Stimulated activated CD8-positive, alpha-beta memory T cell treated with anti-CD3 and anti-CD28 coated beads, Interleukin-2, amount 100 ng/mL, for 48 hours (primary cell): ENCODE data around the gene TAB2.
"Not testable (repeated sequence)": the region's sequence is repeated elsewhere in the genome, so short reads cannot be mapped to it uniquely, and the experiment has no call there.

ENCODE experiments used
- DNase-seq, 2 donors: peaks; one replicate each; pipeline ENCODE4 v3.0.0-alpha.2; 2020; ENCODE audit warnings: low read depth in 2 of 2

TAB2 gene

GRCh38 chr6:149443411-149444181 lies 126.1 kb downstream of the TAB2 start:
- DNase-seq = no peak

DNA sequence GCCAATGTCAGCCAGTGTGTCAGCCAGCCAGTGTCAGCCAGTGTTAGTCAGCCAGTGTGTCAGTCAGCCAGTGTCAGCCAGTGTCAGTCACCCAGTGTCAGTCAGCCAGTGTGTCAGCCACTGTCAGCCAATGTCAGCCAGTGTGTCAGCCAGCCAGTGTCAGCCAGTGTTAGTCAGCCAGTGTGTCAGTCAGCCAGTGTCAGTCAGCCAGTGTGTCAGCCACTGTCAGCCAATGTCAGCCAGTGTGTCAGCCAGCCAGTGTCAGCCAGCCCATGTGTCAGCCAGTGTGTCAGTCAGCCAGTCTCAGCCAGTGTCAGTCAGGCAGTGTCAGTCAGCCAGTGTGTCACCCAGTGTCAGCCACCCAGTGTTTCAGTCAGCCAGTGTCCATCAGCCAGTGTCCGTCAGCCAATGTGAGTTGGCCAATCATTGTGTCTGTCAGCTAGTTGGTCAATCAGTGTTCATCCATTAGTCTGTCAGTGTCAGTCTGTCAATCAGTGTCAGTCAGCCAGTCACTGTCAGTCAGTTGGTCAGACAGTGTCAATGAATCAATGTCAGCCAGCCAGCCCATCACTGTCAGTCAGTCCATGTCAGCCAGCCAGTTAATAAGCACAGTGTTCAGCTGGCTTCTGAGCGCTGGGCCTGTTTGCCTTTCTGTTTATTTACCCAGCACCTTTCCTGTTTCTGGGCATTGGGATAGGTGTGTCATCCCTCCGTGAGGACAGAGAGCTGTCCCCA lies 127.0 kb downstream of the TAB2 start:
- DNase-seq = not testable (repeated sequence)

DNA sequence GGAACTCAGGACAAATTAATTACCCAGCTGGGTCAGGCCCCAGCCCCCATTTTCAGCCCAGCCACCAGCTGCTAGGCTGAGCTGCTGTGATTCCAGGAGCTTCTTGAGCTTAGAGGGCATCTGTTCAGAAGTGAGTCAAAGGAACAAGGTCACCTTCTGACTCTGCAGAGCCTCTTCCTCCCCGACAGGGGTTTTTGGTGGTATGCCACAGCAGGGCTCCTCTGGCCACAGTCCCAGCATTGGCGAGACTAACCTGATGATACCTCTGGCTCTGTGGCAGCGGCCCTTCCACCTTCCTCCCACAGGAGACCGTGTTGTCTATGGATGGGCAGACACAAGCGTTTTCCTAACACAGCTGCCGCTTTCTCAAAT lies 127.6 kb downstream of the TAB2 start:
- DNase-seq = no peak

DNA sequence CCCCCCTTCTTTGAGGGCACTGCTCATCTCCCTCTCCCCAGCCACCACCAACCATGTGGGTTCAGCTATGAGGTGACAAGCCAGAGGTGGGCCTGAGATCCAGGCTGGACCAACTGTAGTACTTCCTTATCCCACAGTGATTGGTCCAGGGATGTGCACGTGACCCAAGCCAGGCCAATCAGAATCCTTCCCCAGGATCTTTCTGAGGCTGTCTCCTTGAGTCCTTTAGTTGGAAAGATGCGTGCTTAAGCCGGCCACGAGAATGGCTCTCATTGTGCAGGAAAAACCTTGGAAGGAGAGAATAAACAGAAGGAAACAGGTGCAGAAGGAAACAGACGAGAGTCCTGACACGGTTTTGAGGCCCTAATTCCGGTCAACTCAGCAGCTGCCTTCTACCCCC lies 128.1 kb downstream of the TAB2 start:
- no peak for DNase-seq

DNA sequence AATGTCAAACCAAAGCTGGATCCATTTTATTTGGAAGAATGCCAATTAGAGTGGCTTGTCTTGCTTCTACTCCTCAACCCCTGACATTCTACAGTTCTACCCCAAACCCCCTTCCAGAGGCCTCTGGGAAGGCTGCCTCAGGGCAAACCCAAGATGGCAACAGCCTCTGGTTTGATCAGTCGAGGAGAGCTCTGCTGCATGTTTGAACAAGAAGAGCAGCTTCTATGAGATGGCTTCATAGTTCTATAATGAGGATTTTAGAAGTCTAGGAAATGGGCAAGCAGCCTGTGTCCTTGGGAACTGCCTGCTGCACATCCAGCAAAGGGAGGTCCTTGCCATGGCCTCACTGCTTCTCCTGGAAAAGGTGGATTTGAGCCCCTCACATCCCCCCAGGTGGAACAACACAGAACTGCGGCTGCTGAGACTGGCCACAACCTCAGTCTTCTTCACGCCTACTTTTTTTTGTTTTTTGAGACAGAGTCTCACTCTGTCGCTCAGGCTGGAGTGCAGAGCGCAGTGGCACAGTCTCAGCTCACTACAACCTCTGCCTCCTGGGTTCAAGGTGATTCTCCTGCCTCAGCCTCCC lies 129.4 kb downstream of the TAB2 start:
- no peak for DNase-seq

GRCh38 chr6:149448821-149449453 lies 131.4 kb downstream of the TAB2 start:
- DNase-seq = no peak

GRCh38 chr6:149449831-149450678 lies 132.5 kb downstream of the TAB2 start:
- no peak for DNase-seq

- DNase-seq = no peak
Observed at GRCh38 chr6:149450679-149451375, 133.3 kb downstream of the TAB2 start.

DNA sequence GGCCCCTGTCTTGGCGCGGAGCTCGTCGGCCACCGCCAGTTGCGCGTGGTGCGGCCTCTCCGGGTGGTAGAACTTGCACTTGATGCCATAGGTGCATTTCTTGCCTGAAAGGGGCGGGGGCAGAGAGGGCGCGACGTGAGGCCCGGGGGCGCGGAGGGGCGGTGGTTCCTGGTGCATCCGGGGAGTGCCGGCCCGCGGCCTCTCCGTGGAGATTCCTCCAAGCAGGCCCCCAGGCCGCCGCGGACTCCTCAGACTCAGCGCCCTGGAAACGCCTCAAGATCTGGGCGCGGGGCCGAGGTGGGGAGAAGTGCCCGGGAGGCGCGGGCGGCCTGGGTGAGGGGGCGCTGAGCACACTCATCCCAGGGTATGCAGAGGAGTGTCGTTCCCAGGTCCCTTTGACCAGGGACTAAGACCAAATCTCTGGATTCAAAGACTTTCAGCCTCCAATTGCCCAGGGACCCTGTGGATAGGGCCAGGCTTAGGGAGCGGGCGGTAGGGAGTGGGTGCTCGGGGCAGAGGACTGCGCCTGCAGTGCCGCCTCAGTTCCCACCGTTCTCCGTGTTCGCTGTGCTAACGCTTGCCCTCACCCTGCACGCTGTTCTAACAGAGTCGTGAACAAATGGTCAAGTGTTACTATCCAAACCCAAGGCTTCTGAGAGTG lies 134.0 kb downstream of the TAB2 start:
- no peak for DNase-seq

GRCh38 chr6:149452037-149452939 lies 134.8 kb downstream of the TAB2 start:
- no peak for DNase-seq

DNA sequence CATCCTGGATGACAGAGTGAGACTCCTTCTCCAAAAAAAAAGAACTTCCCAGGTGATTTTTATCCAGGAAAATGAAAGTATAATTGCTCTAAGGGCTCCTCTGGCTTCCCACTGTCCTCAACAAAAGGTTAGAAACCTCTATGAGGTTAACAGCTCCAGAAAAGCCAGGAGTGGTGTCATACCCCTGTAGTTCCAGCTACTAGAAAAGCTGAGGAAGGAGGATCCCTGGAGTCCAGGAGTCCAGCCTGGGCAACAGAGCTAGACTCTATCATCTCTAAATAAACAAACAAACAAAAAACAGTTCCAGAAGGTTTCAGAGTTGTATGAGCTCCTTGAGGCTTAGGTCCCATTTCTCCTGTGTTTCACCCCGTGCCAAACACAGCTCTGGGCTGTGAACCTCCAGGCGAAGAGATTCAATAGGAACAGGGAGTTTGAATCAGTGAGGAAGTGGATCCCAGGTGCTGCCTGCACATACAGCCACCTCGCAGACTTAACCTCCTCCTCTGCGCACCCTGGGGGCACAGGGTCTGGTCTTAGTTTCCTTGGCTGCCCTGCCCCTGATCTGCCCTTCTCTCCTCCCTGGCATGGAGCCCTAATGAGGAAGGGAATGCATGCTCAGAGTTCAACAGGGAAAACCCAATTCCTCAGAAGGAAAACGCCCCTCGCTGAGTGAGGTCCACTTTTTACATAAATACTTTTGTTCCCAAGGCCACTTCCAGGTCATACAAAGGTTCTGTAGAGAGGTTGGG lies 136.3 kb downstream of the TAB2 start:
- no peak for DNase-seq

- no peak for DNase-seq
Observed at GRCh38 chr6:149454346-149454848, 136.9 kb downstream of the TAB2 start.

GRCh38 chr6:149455031-149455732 lies 137.7 kb downstream of the TAB2 start:
- DNase-seq = no peak

- no peak for DNase-seq
Observed at GRCh38 chr6:149456311-149457021, 139.0 kb downstream of the TAB2 start.

GRCh38 chr6:149457316-149457884 lies 139.9 kb downstream of the TAB2 start:
- DNase-seq = no peak

DNA sequence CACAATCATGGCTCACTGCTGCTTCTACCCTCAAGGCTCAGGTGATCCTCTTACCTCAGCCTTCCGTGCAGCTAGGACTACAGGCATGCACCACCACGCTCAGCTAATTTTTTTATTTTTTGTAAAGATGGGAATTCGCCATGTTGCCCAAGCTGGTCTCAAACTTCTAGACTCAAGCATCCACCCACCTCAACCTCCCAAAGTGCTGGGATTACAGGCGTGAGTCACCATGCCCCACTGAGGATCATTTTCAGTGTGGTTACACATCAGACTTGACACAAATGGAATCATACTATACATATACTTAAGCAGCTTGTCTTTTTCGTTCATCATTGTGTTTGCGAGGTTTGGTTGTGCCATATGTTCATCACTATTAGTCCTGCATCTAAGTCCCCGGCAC lies 140.7 kb downstream of the TAB2 start:
- DNase-seq = no peak

GRCh38 chr6:149458806-149459205 lies 141.3 kb downstream of the TAB2 start:
- DNase-seq = no peak
